ENCODE measurements around the gene UBE2O.

DNA sequence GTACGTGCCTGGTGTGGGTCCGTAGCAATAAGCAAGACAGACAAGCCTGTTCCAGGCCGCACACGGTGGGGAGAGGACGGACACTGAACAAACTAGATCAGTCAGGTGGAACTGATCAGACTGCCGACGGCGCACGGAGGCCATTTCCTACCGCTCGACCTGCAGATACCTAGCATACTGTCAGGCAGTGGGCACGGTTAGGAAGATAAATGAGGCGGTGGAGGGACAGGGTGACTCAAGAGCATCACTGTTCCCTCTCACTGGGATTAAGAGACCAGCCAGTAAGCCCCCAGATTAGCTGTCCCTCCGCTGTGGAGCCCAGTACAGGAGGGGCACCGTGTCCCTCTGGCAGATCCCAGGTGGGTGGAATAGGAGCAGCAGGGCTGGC lies 19.3 kb upstream of the UBE2O start:
- TF ChIP-seq TAF1 (IDR thresholded peaks at IDR 0.05; ENCODE audit: borderline replicate concordance, low read depth, low read length) = no peak
- TF ChIP-seq, protein P1, sequence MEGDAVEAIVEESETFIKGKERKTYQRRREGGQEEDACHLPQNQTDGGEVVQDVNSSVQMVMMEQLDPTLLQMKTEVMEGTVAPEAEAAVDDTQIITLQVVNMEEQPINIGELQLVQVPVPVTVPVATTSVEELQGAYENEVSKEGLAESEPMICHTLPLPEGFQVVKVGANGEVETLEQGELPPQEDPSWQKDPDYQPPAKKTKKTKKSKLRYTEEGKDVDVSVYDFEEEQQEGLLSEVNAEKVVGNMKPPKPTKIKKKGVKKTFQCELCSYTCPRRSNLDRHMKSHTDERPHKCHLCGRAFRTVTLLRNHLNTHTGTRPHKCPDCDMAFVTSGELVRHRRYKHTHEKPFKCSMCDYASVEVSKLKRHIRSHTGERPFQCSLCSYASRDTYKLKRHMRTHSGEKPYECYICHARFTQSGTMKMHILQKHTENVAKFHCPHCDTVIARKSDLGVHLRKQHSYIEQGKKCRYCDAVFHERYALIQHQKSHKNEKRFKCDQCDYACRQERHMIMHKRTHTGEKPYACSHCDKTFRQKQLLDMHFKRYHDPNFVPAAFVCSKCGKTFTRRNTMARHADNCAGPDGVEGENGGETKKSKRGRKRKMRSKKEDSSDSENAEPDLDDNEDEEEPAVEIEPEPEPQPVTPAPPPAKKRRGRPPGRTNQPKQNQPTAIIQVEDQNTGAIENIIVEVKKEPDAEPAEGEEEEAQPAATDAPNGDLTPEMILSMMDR (IDR thresholded peaks at IDR 0.05) = no peak
- no peak for TF ChIP-seq EP300 (IDR thresholded peaks at IDR 0.05; ENCODE audit: borderline replicate concordance in 1 of 2, low read depth in 1 of 2, low read length in 1 of 2)
- no peak for TF ChIP-seq FOSL2 (IDR thresholded peaks at IDR 0.05; ENCODE audit: borderline replicate concordance, low read depth)
- TF ChIP-seq POLR2AphosphoS5 (IDR thresholded peaks at IDR 0.05; ENCODE audit: low read depth, low read length) = no peak
- no peak for TF ChIP-seq EZH2phosphoT487 (IDR thresholded peaks at IDR 0.05; ENCODE audit: borderline replicate concordance, low read depth)
- TF ChIP-seq, protein P2, sequence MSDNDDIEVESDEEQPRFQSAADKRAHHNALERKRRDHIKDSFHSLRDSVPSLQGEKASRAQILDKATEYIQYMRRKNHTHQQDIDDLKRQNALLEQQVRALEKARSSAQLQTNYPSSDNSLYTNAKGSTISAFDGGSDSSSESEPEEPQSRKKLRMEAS (IDR thresholded peaks at IDR 0.05; ENCODE audit: low read depth) = no peak
- TF ChIP-seq CHD2 (IDR thresholded peaks at IDR 0.05; ENCODE audit: low read length, partially characterized antibody) = no peak
- no peak for TF ChIP-seq RAD21 (IDR thresholded peaks at IDR 0.05; ENCODE audit: low read length)
- TF ChIP-seq, protein P3, sequence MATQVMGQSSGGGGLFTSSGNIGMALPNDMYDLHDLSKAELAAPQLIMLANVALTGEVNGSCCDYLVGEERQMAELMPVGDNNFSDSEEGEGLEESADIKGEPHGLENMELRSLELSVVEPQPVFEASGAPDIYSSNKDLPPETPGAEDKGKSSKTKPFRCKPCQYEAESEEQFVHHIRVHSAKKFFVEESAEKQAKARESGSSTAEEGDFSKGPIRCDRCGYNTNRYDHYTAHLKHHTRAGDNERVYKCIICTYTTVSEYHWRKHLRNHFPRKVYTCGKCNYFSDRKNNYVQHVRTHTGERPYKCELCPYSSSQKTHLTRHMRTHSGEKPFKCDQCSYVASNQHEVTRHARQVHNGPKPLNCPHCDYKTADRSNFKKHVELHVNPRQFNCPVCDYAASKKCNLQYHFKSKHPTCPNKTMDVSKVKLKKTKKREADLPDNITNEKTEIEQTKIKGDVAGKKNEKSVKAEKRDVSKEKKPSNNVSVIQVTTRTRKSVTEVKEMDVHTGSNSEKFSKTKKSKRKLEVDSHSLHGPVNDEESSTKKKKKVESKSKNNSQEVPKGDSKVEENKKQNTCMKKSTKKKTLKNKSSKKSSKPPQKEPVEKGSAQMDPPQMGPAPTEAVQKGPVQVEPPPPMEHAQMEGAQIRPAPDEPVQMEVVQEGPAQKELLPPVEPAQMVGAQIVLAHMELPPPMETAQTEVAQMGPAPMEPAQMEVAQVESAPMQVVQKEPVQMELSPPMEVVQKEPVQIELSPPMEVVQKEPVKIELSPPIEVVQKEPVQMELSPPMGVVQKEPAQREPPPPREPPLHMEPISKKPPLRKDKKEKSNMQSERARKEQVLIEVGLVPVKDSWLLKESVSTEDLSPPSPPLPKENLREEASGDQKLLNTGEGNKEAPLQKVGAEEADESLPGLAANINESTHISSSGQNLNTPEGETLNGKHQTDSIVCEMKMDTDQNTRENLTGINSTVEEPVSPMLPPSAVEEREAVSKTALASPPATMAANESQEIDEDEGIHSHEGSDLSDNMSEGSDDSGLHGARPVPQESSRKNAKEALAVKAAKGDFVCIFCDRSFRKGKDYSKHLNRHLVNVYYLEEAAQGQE (IDR thresholded peaks at IDR 0.05; ENCODE audit: low read depth, low read length) = no peak

Measured in SK-N-SH (cell line).